Parathyroid adenoma (tissue), 2 donors: ENCODE results near the gene TECTB.

Experiments
- H2AFZ ChIP-seq: fragments of 300-600 bp; sonication (generic); one replicate; pipeline ENCODE4 v1.7.0; 2017; ENCODE audit warnings: antibody characterized with exemption, mild to moderate bottlenecking
- H3K27ac ChIP-seq: fragments of 300-600 bp; sonication (generic); one replicate; pipeline ENCODE4 v1.7.0; 2017
- H3K27me3 ChIP-seq: fragments of 300-600 bp; sonication (generic); one replicate; pipeline ENCODE4 v1.7.0; 2017; ENCODE audit warnings: low read length; ENCODE audit not compliant: control insufficient read depth, insufficient read depth
- H3K36me3 ChIP-seq: fragments of 300-600 bp; sonication (generic); one replicate; pipeline ENCODE4 v1.7.0; 2017; ENCODE audit warnings: low read length; ENCODE audit not compliant: control insufficient read depth, insufficient read depth
- H3K4me1 ChIP-seq: fragments of 300-600 bp; sonication (generic); one replicate; pipeline ENCODE4 v1.7.0; 2017; ENCODE audit warnings: control low read depth
- H3K4me2 ChIP-seq: fragments of 300-600 bp; sonication (generic); one replicate; pipeline ENCODE4 v1.7.0; 2017; ENCODE audit warnings: low read length
- H3K4me3 ChIP-seq: fragments of 300-600 bp; sonication (generic); one replicate; pipeline ENCODE4 v1.7.0; 2017; ENCODE audit warnings: low read depth, low read length
- H3K79me2 ChIP-seq: fragments of 300-600 bp; sonication (generic); one replicate; pipeline ENCODE4 v1.7.0; 2017; ENCODE audit warnings: control low read depth
- H3K9ac ChIP-seq: fragments of 300-600 bp; sonication (generic); one replicate; pipeline ENCODE4 v1.7.0; 2017; ENCODE audit warnings: mild to moderate bottlenecking
- H3K9me3 ChIP-seq: fragments of 300-600 bp; sonication (generic); one replicate; pipeline ENCODE4 v1.7.0; 2017; ENCODE audit warnings: low read length; ENCODE audit not compliant: control insufficient read depth
- TF ChIP-seq, protein P1 (sequence below): fragments of 300-600 bp; sonication (generic); IDR thresholded peaks from one replicate; pipeline ENCODE4 v1.7.0; 2017; ENCODE audit warnings: antibody characterized with exemption, mild to moderate bottlenecking
- donor health status: primary hyperparathyroidism.

TECTB gene

DNA sequence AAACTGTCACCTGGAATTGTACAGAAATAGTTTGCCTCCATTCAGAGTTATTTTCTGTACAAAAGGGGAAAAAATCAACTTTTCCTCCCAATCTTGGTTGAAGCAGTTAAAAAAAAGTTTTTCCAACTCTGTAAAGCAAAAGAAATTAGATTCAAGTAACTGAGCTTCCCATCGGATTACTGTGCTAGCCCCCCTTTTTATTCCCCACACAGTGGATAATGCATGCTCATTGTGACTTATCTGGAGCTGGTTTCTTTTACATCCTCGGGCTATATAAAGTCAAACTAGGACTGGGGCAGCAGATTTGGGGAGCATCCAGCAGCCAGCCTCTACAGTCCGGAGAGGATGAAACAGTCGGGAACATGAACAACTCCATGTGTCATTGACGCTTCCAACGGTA is at the start of gene TECTB:
TSS of gene TECTB (plus strand) at position 301 of the 400 bp plus-strand sequence. CDS start 335 bp downstream, outside the sequence.
- H3K27ac ChIP-seq = no peak within 1 kb of the TSS
- H3K36me3 ChIP-seq = no peaks in the 10 kb centered on the region
- TF ChIP-seq, protein P1, sequence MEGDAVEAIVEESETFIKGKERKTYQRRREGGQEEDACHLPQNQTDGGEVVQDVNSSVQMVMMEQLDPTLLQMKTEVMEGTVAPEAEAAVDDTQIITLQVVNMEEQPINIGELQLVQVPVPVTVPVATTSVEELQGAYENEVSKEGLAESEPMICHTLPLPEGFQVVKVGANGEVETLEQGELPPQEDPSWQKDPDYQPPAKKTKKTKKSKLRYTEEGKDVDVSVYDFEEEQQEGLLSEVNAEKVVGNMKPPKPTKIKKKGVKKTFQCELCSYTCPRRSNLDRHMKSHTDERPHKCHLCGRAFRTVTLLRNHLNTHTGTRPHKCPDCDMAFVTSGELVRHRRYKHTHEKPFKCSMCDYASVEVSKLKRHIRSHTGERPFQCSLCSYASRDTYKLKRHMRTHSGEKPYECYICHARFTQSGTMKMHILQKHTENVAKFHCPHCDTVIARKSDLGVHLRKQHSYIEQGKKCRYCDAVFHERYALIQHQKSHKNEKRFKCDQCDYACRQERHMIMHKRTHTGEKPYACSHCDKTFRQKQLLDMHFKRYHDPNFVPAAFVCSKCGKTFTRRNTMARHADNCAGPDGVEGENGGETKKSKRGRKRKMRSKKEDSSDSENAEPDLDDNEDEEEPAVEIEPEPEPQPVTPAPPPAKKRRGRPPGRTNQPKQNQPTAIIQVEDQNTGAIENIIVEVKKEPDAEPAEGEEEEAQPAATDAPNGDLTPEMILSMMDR = no peak
- H3K79me2 ChIP-seq = no peaks in the 10 kb centered on the region
- H3K4me1 ChIP-seq = no peaks in the 10 kb centered on the region
- H3K4me3 ChIP-seq = no peak within 1 kb of the TSS
- no peak within 1 kb of the TSS for H3K9ac ChIP-seq
- H3K27me3 ChIP-seq = no peaks in the 10 kb centered on the region
- H3K9me3 ChIP-seq = no peaks in the 10 kb centered on the region
- H2AFZ ChIP-seq = no peak within 1 kb of the TSS
- H3K4me2 ChIP-seq = no peak within 1 kb of the TSS

DNA sequence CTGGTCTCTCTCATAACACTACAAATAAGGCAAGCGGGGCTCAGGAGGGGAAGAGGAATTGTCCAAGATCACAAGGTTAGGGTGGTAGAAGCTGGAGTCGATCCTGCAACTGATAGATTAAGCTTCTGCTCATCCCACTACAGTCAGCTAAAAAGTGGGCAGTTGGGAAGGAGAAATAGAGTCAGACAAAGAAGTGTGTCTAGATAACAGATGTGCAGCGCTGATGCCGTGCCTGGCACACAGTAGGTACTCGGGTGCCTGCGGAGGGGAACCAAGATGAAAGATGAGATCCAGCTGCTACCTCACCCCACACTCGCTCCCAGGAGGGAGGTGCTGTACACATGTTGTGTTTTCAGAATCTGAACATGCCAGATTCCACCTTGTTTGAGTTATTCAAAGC is 48.1 kb upstream of the TECTB start:
- no peak overlapping the region for H3K27ac ChIP-seq
- TF ChIP-seq, protein P1 = no peak
- H3K9me3 ChIP-seq = no peaks in the 10 kb centered on the region
- no peak overlapping the region for H3K9ac ChIP-seq
- H3K79me2 ChIP-seq = no peaks in the 10 kb centered on the region
- no peaks in the 10 kb centered on the region for H3K36me3 ChIP-seq
- H3K27me3 ChIP-seq = no peaks in the 10 kb centered on the region
- no peak overlapping the region for H3K4me3 ChIP-seq
- no peaks in the 10 kb centered on the region for H3K4me1 ChIP-seq
- no peak overlapping the region for H2AFZ ChIP-seq
- H3K4me2 ChIP-seq = no peak overlapping the region

DNA sequence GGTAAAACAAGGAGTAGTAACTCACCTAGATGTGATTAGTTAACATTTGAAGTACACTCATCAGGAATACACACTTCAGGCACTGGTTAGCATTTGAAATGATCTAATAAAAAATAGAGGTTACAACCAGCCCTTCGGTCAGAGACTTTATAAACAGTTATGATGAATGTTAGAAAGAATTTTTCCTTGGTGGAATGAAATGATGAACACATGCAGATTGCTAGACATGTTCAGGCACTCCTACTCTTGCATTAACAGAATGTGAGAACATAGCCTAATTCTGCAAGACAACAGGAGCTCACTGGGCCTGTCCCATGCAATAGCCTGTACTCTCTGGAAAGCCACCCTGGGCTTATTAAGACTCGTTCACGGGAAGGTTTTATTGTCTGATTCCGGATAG is 47.3 kb upstream of the TECTB start:
- Histone ChIP-seq H3K4me3 (no peak overlapping the region), H3K27ac (no peak overlapping the region), H3K79me2 (no peaks in the 10 kb centered on the region), H3K9ac (no peak overlapping the region), H3K4me2 (no peak overlapping the region), H3K36me3 (no peaks in the 10 kb centered on the region), H3K4me1 (no peaks in the 10 kb centered on the region), H3K27me3 (no peaks in the 10 kb centered on the region), H3K9me3 (no peaks in the 10 kb centered on the region), H2AFZ (no peak overlapping the region)
- TF ChIP-seq, protein P1 = no peak

DNA sequence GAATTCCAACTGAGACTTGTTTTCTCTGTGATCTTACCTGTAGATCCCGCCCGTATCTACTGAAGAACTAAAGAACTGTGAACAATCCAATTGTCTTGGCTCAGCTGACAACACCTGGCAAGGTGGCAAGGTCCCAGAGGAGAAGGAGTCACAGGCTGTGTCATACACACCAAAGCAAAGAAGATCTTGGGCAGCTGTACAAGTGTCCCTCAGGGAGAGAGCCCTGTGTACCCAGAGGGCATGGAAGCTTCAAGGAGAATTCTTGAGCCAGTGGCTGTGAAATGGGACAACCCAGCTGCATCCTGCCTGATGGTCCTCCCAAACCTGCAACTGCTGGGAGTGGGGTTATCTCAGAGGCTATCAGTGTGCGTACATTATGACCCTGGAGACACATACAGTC is 46.7 kb upstream of the TECTB start:
- Histone ChIP-seq H3K9ac (no peak overlapping the region), H3K27me3 (no peaks in the 10 kb centered on the region), H3K36me3 (no peaks in the 10 kb centered on the region), H3K9me3 (no peaks in the 10 kb centered on the region), H3K4me3 (no peak overlapping the region), H3K4me1 (no peaks in the 10 kb centered on the region), H3K27ac (no peak overlapping the region), H3K4me2 (no peak overlapping the region), H2AFZ (no peak overlapping the region), H3K79me2 (no peaks in the 10 kb centered on the region)
- TF ChIP-seq, protein P1 = no peak

DNA sequence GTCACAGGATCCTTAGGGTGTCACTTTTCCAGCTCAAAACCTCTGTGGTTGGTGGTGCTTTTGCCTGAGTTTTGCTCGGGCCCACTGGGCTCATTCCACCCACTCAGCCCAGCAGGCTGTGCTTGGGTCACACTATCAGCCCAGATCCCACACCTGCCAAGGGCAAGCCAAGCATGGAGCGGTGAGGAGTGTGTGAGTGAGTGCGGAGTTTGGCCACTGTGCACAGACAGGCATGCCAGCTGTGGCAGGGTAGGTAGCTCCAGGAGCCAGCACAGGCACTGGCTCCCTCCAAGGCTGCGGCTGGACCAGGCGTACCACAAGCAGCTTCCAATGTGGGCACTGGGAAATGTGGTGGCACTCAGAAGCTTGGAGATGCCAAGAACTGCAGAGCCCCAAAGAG is 43.9 kb upstream of the TECTB start:
- Histone ChIP-seq H2AFZ (no peak overlapping the region), H3K27ac (no peak overlapping the region), H3K36me3 (no peaks in the 10 kb centered on the region), H3K9me3 (no peaks in the 10 kb centered on the region), H3K79me2 (no peaks in the 10 kb centered on the region), H3K4me3 (no peak overlapping the region), H3K27me3 (no peaks in the 10 kb centered on the region), H3K4me1 (no peaks in the 10 kb centered on the region), H3K9ac (no peak overlapping the region), H3K4me2 (no peak overlapping the region)
- TF ChIP-seq, protein P1 = no peak
